ENCODE measurements around the gene RABGAP1. TPM values are rescaled to one million over a fixed set of nuclear protein-coding genes. Genes with fewer than 3 reads are reported as not detected.
A peak's percentile ranks its signal among the peaks of the same experiment; 100 is the strongest.

Gene RABGAP1
- total and polyA plus RNA-seq, 7 donors = 15.5 to 57.9 (median 33.6) TPM

GRCh38 chr9:123028136-123028535 lies 87.3 kb downstream of the RABGAP1 start:
- H3K4me1 ChIP-seq = peaks cover 14% of the 10 kb centered on the region
- no peaks in the 10 kb centered on the region for H3K27me3 ChIP-seq (ENCODE audit: insufficient read depth in 3 of 3, low read length in 2 of 3)
- ATAC-seq = no peak
- no peaks in the 10 kb centered on the region for H3K9me3 ChIP-seq
- no peak for TF ChIP-seq CTCF (IDR thresholded peaks at IDR 0.05)
- H3K4me3 ChIP-seq = no peak overlapping the region
- H3K36me3 ChIP-seq (ENCODE audit: insufficient read depth in 1 of 2, low read depth in 1 of 2) = peaks cover 3 to 23% of the 10 kb centered on the region in 2 donors
- DNase-seq = no peak
- intact Hi-C loops (cut with DNase I) = no loop called here
- no peak overlapping the region for H3K27ac ChIP-seq

- ATAC-seq (no peak), DNase-seq (no peak)
- Histone ChIP-seq H3K27me3 (ENCODE audit: insufficient read depth in 3 of 3, low read length in 2 of 3) (no peaks in the 10 kb centered on the region), H3K36me3 (ENCODE audit: insufficient read depth in 1 of 2, low read depth in 1 of 2) (peaks cover 3 to 16% of the 10 kb centered on the region in 2 donors), H3K27ac (no peak overlapping the region), H3K4me3 (no peak overlapping the region), H3K9me3 (no peaks in the 10 kb centered on the region), H3K4me1 (peaks cover 19% of the 10 kb centered on the region)
- intact Hi-C loops (cut with DNase I) = no loop called here
- 97 to 99% (median 98%) methylated on average over 3 of the region's 3 CpGs for WGBS, 3 donors
- TF ChIP-seq CTCF (IDR thresholded peaks at IDR 0.05) = no peak
These were observed 88.2 kb downstream of the RABGAP1 start for GRCh38 chr9:123028973-123029372.

GRCh38 chr9:123031963-123032362 lies 91.1 kb downstream of the RABGAP1 start:
- H3K4me1 ChIP-seq = peaks cover 29% of the 10 kb centered on the region
- WGBS, 3 donors = 24 to 54% (median 43%) methylated on average over 1 of the region's 1 CpG
- TF ChIP-seq CTCF (IDR thresholded peaks at IDR 0.05) = no peak
- peak; percentile 51 to 85 (median 74) for ATAC-seq
- H3K36me3 ChIP-seq (ENCODE audit: insufficient read depth in 1 of 2, low read depth in 1 of 2) = peaks cover under 1 to 3% of the 10 kb centered on the region in 2 donors
- H3K27me3 ChIP-seq (ENCODE audit: insufficient read depth in 3 of 3, low read length in 2 of 3) = no peaks in the 10 kb centered on the region
- H3K27ac ChIP-seq = peak overlapping the region; percentile 53
- H3K4me3 ChIP-seq = peak overlapping the region; percentile 4
- intact Hi-C loops (cut with DNase I) = no loop called here
- DNase-seq = no peak
- H3K9me3 ChIP-seq = no peaks in the 10 kb centered on the region

- 75 to 83% (median 76%) methylated on average over 7 of the region's 7 CpGs for WGBS, 3 donors
- DNase-seq (no peak), ATAC-seq (no peak)
- H3K36me3 ChIP-seq (ENCODE audit: insufficient read depth in 1 of 2, low read depth in 1 of 2) = peaks cover 0 to 3% of the 10 kb centered on the region in 2 donors
- no peaks in the 10 kb centered on the region for H3K27me3 ChIP-seq (ENCODE audit: insufficient read depth in 3 of 3, low read length in 2 of 3)
- no peaks in the 10 kb centered on the region for H3K9me3 ChIP-seq
- peak within 1 kb of the TSS; percentile 34 for H3K4me3 ChIP-seq
- TF ChIP-seq CTCF (IDR thresholded peaks at IDR 0.05) = no peak
- H3K4me1 ChIP-seq = peaks cover 29% of the 10 kb centered on the region
- peak within 1 kb of the TSS; percentile 64 for H3K27ac ChIP-seq
- intact Hi-C loops (cut with DNase I) = no loop called here
These were observed 92.5 kb downstream of the RABGAP1 start, which contains the start of gene GPR21 for GRCh38 chr9:123033352-123033751. Gene GPR21 (plus strand): TSS chr9:123033667. CDS start chr9:123034567, 900 bp downstream.
